Activated CD8-positive, alpha-beta memory T cell treated with anti-CD3 and anti-CD28 coated beads, Interleukin-2, amount 10 ng/mL, durations not matched to agents 7 days and 5 days (primary cell): ENCODE results near the gene IDH3G. TPM values are rescaled to one million over a fixed set of nuclear protein-coding genes. Genes with fewer than 3 reads are reported as not detected.
"Not testable (repeated sequence)": the region's sequence is repeated elsewhere in the genome, so short reads cannot be mapped to it uniquely, and the experiment has no call there.

Experiments used
- ATAC-seq: fragments of 150-1000 bp; cut with Tn5 transposase; one replicate; pipeline ENCODE4 v1.10.0; 2021; ENCODE audit warnings: moderate library complexity
- CTCF ChIA-PET: fragments of 350-600 bp; sonication (Branson Sonifier 250); formaldehyde crosslinking; loops from one replicate; lab custom pipeline; 2021; ENCODE audit warnings: antibody characterized with exemption; lab: Charles Lee
- DNase-seq: peaks from one replicate; pipeline ENCODE4 v3.0.0-alpha.2; 2020
- H3K27ac Mint-ChIP-seq: one replicate; pipeline ENCODE4 v1.8.0; 2021; ENCODE audit warnings: mild to moderate bottlenecking, mixed read lengths
- H3K27me3 Mint-ChIP-seq: one replicate; pipeline ENCODE4 v1.8.0; 2021; ENCODE audit warnings: mixed read lengths
- H3K36me3 Mint-ChIP-seq: one replicate; pipeline ENCODE4 v1.8.0; 2021; ENCODE audit warnings: mild to moderate bottlenecking, mixed read lengths
- H3K4me1 Mint-ChIP-seq: one replicate; pipeline ENCODE4 v1.8.0; 2021; ENCODE audit warnings: mixed read lengths
- H3K4me3 Mint-ChIP-seq: one replicate; pipeline ENCODE4 v1.8.0; 2021; ENCODE audit warnings: mild to moderate bottlenecking, moderate library complexity, mixed read lengths
- H3K9me3 Mint-ChIP-seq: one replicate; pipeline ENCODE4 v1.8.0; 2022; ENCODE audit warnings: low read depth, mixed read lengths
- total RNA-seq, 2 experiments: library from RNA; stranded (reverse); gene quantifications; one replicate each; pipeline ENCODE4 v1.2.3, GENCODE V29; 2021

IDH3G gene
- total RNA-seq, 2 experiments from 2014 or later: 69.4 to 72.0 TPM

DNA sequence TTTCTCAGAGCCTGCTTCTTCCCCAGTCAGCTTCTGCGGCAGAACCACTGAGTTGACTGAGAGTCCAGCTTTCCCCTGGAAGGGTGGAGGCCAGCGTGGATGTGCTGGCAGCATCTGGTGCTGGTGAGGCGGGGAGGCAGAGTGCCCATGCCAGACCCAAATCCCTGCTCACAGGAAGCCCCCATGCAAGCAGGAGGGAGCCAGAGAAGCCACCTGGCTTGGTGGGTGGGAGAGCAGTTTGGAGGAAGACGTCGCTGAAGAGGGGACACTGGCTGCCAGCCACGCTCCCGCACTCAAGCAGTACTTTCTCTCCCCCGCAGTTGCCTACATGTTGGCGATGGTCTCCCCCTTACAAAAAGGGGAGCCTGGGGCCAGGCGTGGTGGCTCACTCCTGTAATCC is 30.2 kb upstream of the IDH3G start:
- no peaks in the 10 kb centered on the region for H3K36me3 Mint-ChIP-seq
- CTCF ChIA-PET: no interaction called here
- no peaks in the 10 kb centered on the region for H3K9me3 Mint-ChIP-seq
- H3K27ac Mint-ChIP-seq: no peak overlapping the region
- ATAC-seq (no peak), DNase-seq (no peak)
- peaks cover 33% of the 10 kb centered on the region for H3K27me3 Mint-ChIP-seq
- H3K4me1 Mint-ChIP-seq: peaks cover 19% of the 10 kb centered on the region
- no peak overlapping the region for H3K4me3 Mint-ChIP-seq

DNA sequence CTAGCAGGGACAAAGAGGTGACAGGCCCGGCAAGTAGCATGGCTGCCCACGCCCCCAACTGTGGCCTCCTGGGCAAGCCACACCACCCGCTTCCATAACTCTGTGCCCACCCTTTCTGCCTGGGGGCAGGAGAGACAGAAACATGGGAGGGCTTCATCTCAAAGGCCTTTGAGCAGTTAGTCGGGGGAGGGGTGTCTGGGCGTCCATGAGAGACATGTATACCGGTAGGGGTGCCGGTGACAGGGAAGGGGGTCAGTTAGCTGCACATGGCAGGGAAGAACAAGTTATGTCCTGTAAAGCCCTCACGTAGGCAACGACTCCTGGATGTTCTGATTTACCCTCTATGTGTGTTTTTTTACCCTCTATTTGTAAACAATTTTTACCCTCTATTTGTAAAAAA is 26.9 kb upstream of the IDH3G start:
- H3K9me3 Mint-ChIP-seq: no peaks in the 10 kb centered on the region
- H3K36me3 Mint-ChIP-seq: no peaks in the 10 kb centered on the region
- DNase-seq (no peak), ATAC-seq (no peak)
- H3K4me3 Mint-ChIP-seq: no peak overlapping the region
- H3K27me3 Mint-ChIP-seq: peaks cover 17% of the 10 kb centered on the region
- H3K4me1 Mint-ChIP-seq: peaks cover 28% of the 10 kb centered on the region
- CTCF ChIA-PET: no interaction called here
- H3K27ac Mint-ChIP-seq: no peak overlapping the region

DNA sequence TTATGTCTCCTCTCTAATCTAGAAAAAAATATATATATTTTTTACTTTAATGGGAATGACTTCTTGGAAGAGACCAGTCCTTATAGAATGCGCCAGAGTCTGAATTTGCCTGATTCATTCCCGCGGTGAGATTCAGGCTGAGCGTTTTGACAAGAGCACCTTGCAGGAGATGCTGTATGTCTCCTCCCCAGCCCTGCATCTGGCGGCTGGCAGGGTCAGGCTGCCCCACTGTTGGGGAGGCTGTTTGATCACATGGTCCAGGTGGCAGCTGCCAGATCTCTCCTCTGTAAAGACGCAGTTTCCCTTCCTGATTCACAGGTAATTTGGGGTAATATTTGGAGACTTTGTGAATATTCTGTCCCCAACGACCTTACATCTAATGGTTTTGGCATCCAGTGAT is 26.4 kb upstream of the IDH3G start:
- H3K27ac Mint-ChIP-seq: no peak overlapping the region
- H3K36me3 Mint-ChIP-seq: no peaks in the 10 kb centered on the region
- DNase-seq: no peak
- no peak for ATAC-seq
- no peaks in the 10 kb centered on the region for H3K9me3 Mint-ChIP-seq
- peaks cover 28% of the 10 kb centered on the region for H3K4me1 Mint-ChIP-seq
- H3K4me3 Mint-ChIP-seq: no peak overlapping the region
- CTCF ChIA-PET: no interaction called here
- H3K27me3 Mint-ChIP-seq: peaks cover 16% of the 10 kb centered on the region

DNA sequence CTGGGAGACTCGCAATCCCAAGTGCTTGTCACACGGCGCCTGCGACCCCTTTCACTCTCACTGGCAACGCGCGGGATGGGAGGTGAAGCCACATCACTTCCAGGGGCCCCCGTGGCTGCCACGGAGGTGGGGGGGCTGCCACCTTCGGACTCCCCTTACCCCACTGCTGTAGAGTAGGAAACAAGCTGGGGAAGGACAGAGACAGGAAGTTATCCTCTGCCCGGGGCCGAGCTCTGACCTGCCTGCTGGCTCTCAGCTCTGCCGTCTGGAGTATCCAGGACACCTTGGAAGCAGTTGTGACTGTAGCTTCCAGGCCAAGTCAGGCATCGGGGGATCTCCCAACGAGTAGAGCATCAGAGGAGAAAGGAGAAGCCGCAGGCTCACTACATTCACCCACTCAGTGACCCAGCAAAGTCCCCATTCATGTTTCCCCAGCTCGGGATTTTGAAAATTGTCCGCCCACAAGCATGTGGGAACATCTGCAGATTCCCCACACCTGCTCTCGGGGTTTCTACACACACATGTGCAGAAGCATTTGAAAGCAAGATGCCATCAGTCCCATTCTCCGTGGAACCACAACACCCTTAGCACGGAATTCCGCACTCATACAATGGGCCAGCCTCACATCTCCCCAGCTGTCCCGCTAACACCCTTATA is 25.3 kb upstream of the IDH3G start:
- H3K27ac Mint-ChIP-seq: no peak overlapping the region
- peaks cover 19% of the 10 kb centered on the region for H3K27me3 Mint-ChIP-seq
- peaks cover 28% of the 10 kb centered on the region for H3K4me1 Mint-ChIP-seq
- no peaks in the 10 kb centered on the region for H3K9me3 Mint-ChIP-seq
- H3K36me3 Mint-ChIP-seq: no peaks in the 10 kb centered on the region
- DNase-seq (no peak), ATAC-seq (no peak)
- CTCF ChIA-PET: no interaction called here
- no peak overlapping the region for H3K4me3 Mint-ChIP-seq

DNA sequence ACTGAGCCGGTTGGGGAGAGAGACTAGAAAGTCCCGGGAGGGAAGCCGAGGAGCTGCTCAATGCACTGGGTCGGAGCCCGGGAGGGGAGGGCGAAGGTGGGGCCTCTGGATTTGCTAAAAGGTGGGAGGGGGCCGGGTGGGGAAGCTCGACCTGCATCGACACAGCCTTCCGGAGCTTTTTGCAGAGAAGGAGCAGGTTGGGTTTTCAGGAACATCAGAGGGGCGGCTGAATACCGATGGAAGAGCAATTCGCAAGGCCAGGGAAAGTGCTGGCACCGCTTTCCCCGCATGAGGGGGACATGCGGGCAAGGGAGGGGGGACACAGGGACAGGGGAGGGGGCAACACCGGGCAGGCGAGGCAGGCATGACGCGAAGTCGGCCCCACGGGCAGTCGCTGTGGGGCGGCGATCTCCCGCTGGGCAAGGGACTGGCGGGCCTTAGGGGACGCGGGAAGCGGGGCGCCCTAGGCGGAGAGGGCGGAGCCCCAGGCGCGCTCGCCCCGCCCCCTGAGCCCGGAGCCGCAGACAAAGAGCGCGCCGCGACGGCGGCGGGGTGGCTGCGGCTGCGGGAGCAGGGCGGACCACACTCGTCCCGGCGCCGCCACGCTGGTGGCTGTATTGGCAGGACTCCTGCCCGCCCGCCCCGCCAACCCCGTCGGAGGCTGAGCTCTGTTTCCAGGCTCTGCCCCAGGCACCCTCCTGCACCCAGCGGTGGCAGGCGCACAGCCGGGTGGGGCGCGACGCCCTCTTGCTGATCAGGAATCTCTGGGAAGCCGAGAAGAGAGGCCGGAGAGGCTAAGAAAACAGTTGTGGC is 24.6 kb upstream of the IDH3G start:
- no peak overlapping the region for H3K4me3 Mint-ChIP-seq

DNA sequence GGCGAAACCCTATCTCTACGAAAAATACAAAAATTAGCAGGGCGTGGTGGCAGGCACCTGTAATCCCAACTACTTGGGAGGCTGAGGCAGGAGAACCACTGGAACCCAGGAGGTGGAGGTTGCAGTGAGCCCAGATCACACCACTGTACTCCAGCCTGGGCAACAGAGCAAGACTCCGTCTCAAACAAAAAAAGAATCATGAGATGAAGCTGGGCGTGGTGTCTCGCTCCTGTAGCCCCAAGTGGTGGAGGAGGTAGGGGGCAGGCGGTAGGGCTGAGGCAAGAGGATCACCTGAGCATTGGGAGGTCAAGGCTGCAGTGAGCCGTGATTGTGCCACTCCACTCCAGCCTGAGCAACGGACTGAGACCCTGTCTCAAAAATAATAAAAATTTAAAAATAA is 23.9 kb upstream of the IDH3G start:
- H3K4me3 Mint-ChIP-seq, H3K27ac Mint-ChIP-seq, ATAC-seq, DNase-seq, H3K9me3 Mint-ChIP-seq, H3K36me3 Mint-ChIP-seq: not testable (repeated sequence)
- peaks cover 23% of the 10 kb centered on the region for H3K27me3 Mint-ChIP-seq
- peaks cover 29% of the 10 kb centered on the region for H3K4me1 Mint-ChIP-seq
- CTCF ChIA-PET: interaction anchor here (1.1 to 1.3 kb wide), 2 partner anchors 20 to 30 kb away, joined by 3 read pairs; no protein-coding TSS in a partner anchor

More for the DNA sequence above, 24.6 kb upstream of the IDH3G start:
- H3K9me3 Mint-ChIP-seq: no peaks in the 10 kb centered on the region
- CTCF ChIA-PET: interaction anchor here (1.1 to 1.3 kb wide), 2 partner anchors 19 to 30 kb away, joined by 3 read pairs; no protein-coding TSS in a partner anchor
- peaks cover 20% of the 10 kb centered on the region for H3K27me3 Mint-ChIP-seq
- DNase-seq (peak; percentile 50), ATAC-seq (peak; percentile 87)
- no peak overlapping the region for H3K27ac Mint-ChIP-seq
- H3K36me3 Mint-ChIP-seq: no peaks in the 10 kb centered on the region
- H3K4me1 Mint-ChIP-seq: peaks cover 29% of the 10 kb centered on the region

DNA sequence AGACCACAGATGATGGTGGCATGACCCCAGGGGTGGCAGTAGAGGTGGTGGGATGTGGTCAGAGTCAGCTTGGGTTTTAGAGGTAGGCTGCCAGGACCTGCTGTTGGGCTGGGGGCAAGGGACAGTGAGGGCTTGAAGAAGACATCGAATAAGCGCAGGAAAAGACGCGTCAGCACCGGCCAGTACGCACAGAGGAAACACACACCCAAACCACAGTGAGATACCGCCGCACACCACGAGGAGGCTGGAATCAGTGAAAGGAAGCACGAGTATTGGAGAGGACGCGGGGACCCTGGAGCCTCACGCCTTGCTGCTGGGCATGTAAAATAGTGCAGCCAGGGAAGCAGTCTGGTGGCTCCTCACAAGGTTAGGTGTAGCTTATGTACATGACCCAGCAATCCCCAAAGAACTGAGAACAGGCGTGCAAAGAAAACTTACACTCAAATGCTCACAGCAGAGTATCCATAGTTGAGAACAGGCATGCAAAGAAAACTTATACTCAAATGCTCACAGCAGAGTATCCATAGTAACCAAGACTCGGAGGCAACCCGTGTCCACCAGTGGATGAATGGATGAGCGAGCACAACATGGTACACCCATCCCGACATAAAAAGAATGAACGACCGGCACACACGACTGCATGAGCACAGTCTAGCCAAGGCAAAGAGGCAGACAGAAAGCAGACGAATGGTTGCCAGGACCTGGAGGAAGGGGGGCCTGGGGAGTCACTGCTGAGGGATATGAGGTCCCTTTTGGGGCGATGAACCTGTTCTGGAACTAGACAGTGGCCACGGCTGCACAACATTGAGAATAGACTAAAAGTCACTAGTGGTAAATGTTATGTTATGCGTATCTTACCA is 22.9 kb upstream of the IDH3G start:
- Mint-ChIP-seq H3K4me3 (no peak overlapping the region), H3K27me3 (peaks cover 33% of the 10 kb centered on the region), H3K4me1 (peaks cover 22% of the 10 kb centered on the region), H3K36me3 (no peaks in the 10 kb centered on the region), H3K9me3 (no peaks in the 10 kb centered on the region), H3K27ac (no peak overlapping the region)
- peak; percentile 55 for ATAC-seq
- CTCF ChIA-PET: interaction anchor here (1.3 kb wide), 1 partner anchor 31 kb away, joined by 3 read pairs; no protein-coding TSS in a partner anchor
- peak; percentile 58 for DNase-seq

DNA sequence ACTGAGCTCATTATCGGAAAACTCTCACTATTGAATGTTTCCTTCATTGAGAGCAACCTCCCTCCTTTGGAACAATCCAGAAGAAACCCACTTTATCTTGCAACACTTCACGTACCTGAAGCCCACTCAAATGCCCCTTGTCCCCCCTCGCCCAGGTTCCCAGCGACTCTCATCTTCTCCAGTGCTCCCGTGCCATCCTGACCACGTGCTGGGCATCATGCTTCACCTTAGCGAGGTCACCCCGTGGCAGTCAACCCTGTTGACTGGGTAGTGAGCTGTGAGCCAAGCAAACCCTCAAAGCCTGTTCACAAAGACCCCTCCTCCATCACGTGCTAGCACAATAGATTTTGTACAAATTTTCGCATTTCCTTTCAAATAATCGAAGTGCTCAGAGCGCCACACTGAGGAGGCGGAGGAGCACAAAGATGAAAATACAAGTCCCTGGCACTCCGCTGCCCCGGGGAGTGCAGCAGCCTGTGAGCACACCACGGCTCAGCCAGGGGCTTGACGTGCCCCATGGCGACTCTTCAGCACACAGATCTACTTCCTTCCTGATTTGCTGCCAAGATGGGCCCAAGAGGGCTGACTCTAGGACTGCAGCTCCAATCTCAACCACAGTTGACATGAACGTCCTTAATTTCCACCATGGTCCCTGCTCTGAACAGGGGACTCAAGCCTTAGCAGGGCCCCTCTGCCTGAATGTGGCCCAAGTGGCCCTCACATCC is 20.6 kb upstream of the IDH3G start:
- H3K9me3 Mint-ChIP-seq: no peaks in the 10 kb centered on the region
- peaks cover 33% of the 10 kb centered on the region for H3K27me3 Mint-ChIP-seq
- H3K27ac Mint-ChIP-seq: no peak overlapping the region
- H3K4me1 Mint-ChIP-seq: peaks cover 10% of the 10 kb centered on the region
- H3K36me3 Mint-ChIP-seq: no peaks in the 10 kb centered on the region
- H3K4me3 Mint-ChIP-seq: no peak overlapping the region
- ATAC-seq (no peak), DNase-seq (no peak)
- CTCF ChIA-PET: no interaction called here

DNA sequence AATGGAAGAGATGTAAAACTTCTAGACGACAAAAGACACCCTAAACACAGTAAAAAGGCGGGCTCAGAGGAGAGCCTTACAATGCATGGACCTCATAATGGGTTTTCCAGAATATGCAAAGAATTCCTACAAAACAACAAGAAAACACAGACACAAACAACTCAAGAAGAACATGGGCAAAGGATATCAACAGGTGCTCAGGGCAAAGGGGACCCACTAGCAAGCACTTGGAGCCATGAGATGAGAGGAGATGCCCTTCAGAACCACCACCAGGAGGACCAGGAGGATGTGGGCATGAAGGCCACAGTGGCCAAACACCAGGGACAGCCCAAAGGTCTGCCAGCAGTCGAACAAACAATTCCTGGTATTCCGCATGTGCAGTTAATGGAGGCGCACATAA is 19.0 kb upstream of the IDH3G start:
- CTCF ChIA-PET: no interaction called here
- peaks cover 27% of the 10 kb centered on the region for H3K27me3 Mint-ChIP-seq
- DNase-seq (no peak), ATAC-seq (no peak)
- no peaks in the 10 kb centered on the region for H3K36me3 Mint-ChIP-seq
- H3K4me3 Mint-ChIP-seq: no peak overlapping the region
- no peak overlapping the region for H3K27ac Mint-ChIP-seq
- H3K4me1 Mint-ChIP-seq: peaks cover 10% of the 10 kb centered on the region
- no peaks in the 10 kb centered on the region for H3K9me3 Mint-ChIP-seq

DNA sequence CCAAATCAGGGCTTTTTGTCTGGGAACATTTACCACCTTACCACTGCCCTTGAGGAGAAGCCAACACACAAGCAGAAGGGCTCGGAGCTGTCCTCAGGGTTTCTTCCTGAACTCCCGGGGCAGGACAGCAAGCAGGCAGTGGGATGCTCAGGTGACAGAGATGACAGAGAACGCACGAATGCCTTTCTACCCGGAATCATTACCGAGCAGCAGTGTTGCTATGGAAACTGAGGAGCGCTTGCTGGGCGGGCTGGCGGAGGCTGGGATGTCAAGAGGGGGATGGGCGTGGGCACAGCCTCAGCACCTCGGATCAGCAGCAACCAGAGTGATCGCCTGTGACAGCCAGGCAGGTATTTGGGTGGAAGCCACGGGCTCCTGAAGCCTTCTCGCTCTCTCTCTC is 18.0 kb upstream of the IDH3G start:
- CTCF ChIA-PET: no interaction called here
- H3K27ac Mint-ChIP-seq: no peak overlapping the region
- DNase-seq (no peak), ATAC-seq (no peak)
- H3K4me3 Mint-ChIP-seq: no peak overlapping the region
- H3K9me3 Mint-ChIP-seq: no peaks in the 10 kb centered on the region
- peaks cover 24% of the 10 kb centered on the region for H3K27me3 Mint-ChIP-seq
- no peaks in the 10 kb centered on the region for H3K36me3 Mint-ChIP-seq
- peaks cover 10% of the 10 kb centered on the region for H3K4me1 Mint-ChIP-seq

DNA sequence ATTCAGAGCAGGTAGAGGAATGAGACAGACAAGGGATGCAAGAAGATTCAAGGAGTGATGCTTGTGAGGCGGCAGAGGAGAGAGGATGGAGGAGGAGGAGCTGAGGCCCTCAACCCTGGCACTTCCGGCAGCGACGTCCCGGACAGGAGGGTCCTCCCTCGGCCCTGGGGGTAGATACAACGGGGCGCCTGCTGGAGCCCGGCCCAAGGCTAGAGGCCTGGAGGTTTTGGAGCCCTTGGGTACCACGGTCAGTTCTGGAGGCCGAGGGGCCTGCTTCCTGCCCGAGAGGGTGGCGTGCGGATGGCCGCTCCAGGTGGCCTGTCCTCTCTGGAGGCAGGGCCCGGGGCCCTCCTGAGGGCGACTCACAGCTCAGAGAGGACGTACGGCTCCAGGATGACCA is 13.8 kb upstream of the IDH3G start:
- H3K36me3 Mint-ChIP-seq: no peaks in the 10 kb centered on the region
- DNase-seq (no peak), ATAC-seq (no peak)
- CTCF ChIA-PET: no interaction called here
- peaks cover 12% of the 10 kb centered on the region for H3K27me3 Mint-ChIP-seq
- H3K4me1 Mint-ChIP-seq: no peaks in the 10 kb centered on the region
- no peak overlapping the region for H3K4me3 Mint-ChIP-seq
- H3K9me3 Mint-ChIP-seq: no peaks in the 10 kb centered on the region
- no peak overlapping the region for H3K27ac Mint-ChIP-seq

DNA sequence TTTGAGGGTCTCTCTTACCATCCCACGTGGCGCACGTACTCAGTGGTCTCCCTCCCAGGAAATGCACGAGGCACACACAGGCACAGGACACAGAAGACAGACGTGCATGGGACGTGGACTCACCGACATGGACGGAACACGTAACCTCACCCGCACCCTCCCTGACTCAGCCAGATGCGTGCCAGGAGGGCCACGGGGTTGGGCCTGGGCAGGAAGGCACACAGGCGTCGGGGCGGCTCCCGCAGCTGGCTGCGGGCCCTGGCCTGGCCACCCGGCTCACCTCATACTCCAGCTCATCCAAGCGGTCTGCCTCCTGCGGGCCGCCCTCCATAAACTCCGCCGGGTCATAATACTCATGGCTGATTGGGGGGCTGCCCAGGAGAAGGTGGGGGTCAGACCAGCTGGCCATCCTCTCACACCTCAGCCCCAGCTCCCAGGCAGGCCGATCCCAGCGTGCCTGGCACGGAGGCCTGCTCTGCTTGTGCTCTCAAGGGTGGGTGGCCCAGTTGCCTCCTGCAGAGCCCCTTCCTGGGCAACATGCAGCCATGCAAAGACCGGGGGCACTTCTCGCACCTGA is 12.9 kb upstream of the IDH3G start:
- no peaks in the 10 kb centered on the region for H3K9me3 Mint-ChIP-seq
- peaks cover 4% of the 10 kb centered on the region for H3K27me3 Mint-ChIP-seq
- no peaks in the 10 kb centered on the region for H3K4me1 Mint-ChIP-seq
- ATAC-seq (no peak), DNase-seq (no peak)
- H3K4me3 Mint-ChIP-seq: no peak overlapping the region
- no peaks in the 10 kb centered on the region for H3K36me3 Mint-ChIP-seq
- CTCF ChIA-PET: no interaction called here
- H3K27ac Mint-ChIP-seq: no peak overlapping the region
